Endothelial cell (in vitro differentiated cells): ENCODE results near the gene DTYMK. TPM values are rescaled to one million over a fixed set of nuclear protein-coding genes. Genes with fewer than 3 reads are reported as not detected.

Experiments used
- DNase-seq: peaks from one replicate; pipeline ENCODE4 v3.0.0; 2021; ENCODE audit warnings: low spot score
- H3K27ac Mint-ChIP-seq: one replicate; pipeline ENCODE4 v1.8.0; 2021; ENCODE audit warnings: mixed read lengths, inconsistent platforms; ENCODE audit not compliant: unreplicated experiment
- H3K27me3 Mint-ChIP-seq: one replicate; pipeline ENCODE4 v1.8.0; 2021; ENCODE audit warnings: mild to moderate bottlenecking, moderate library complexity, mixed read lengths, inconsistent platforms; ENCODE audit not compliant: unreplicated experiment
- H3K36me3 Mint-ChIP-seq: one replicate; pipeline ENCODE4 v1.8.0; 2021; ENCODE audit warnings: mild to moderate bottlenecking, low read depth, mixed read lengths, inconsistent platforms; ENCODE audit not compliant: unreplicated experiment
- H3K4me1 Mint-ChIP-seq: one replicate; pipeline ENCODE4 v1.8.0; 2021; ENCODE audit warnings: mild to moderate bottlenecking, mixed read lengths, inconsistent platforms; ENCODE audit not compliant: unreplicated experiment
- H3K4me3 Mint-ChIP-seq: one replicate; pipeline ENCODE4 v1.8.0; 2021; ENCODE audit warnings: mild to moderate bottlenecking, mixed read lengths, inconsistent platforms; ENCODE audit not compliant: unreplicated experiment
- H3K9me3 Mint-ChIP-seq: one replicate; pipeline ENCODE4 v1.8.0; 2021; ENCODE audit warnings: mixed read lengths, inconsistent platforms; ENCODE audit not compliant: unreplicated experiment
- CTCF ChIP-seq: fragments of 200-600 bp; sonication (generic); IDR thresholded peaks from one replicate; pipeline ENCODE4 v1.5.0; 2021; ENCODE audit warnings: antibody characterized with exemption; ENCODE audit not compliant: unreplicated experiment
- total RNA-seq: library from RNA; stranded (reverse); fragmentation: NEBNext Ultra II Directional; extraction: Animal tissue kit (Norgen Biotek cat#: 25700); gene quantifications from one replicate; pipeline ENCODE4 v1.2.1, GENCODE V29; 2021; ENCODE audit not compliant: unreplicated experiment

The DTYMK gene
- total RNA-seq, 1 donor from 2014 or later = 42.3 TPM

- H3K36me3 Mint-ChIP-seq = peaks cover 28% of the 10 kb centered on the region
- TF ChIP-seq CTCF = no peak
- H3K4me3 Mint-ChIP-seq = no peak overlapping the region
- H3K27ac Mint-ChIP-seq = no peak overlapping the region
- no peaks in the 10 kb centered on the region for H3K4me1 Mint-ChIP-seq
- no peak for DNase-seq
- H3K27me3 Mint-ChIP-seq = peaks cover 5% of the 10 kb centered on the region
- no peaks in the 10 kb centered on the region for H3K9me3 Mint-ChIP-seq
These were observed 14.1 kb downstream of the DTYMK start for GRCh38 chr2:241672243-241673188.

GRCh38 chr2:241671457-241672240, 15.0 kb downstream of the DTYMK start:
- DNase-seq = no peak
- Mint-ChIP-seq H3K4me1 (no peaks in the 10 kb centered on the region), H3K4me3 (no peak overlapping the region), H3K27me3 (peaks cover 5% of the 10 kb centered on the region), H3K9me3 (no peaks in the 10 kb centered on the region), H3K36me3 (peaks cover 28% of the 10 kb centered on the region), H3K27ac (no peak overlapping the region)
- TF ChIP-seq CTCF = no peak

GRCh38 chr2:241670333-241671110, 16.1 kb downstream of the DTYMK start:
- no peak for TF ChIP-seq CTCF
- H3K4me1 Mint-ChIP-seq = no peaks in the 10 kb centered on the region
- peaks cover 5% of the 10 kb centered on the region for H3K27me3 Mint-ChIP-seq
- no peaks in the 10 kb centered on the region for H3K9me3 Mint-ChIP-seq
- no peak overlapping the region for H3K27ac Mint-ChIP-seq
- no peak overlapping the region for H3K4me3 Mint-ChIP-seq
- H3K36me3 Mint-ChIP-seq = peaks cover 33% of the 10 kb centered on the region
- no peak for DNase-seq

- Mint-ChIP-seq H3K4me1 (no peaks in the 10 kb centered on the region), H3K4me3 (no peak overlapping the region), H3K27ac (no peak overlapping the region), H3K27me3 (peaks cover 3% of the 10 kb centered on the region), H3K36me3 (peaks cover 32% of the 10 kb centered on the region), H3K9me3 (no peaks in the 10 kb centered on the region)
- TF ChIP-seq CTCF = no peak
- no peak for DNase-seq
These were observed 17.8 kb downstream of the DTYMK start for GRCh38 chr2:241668839-241669238.
